Hematopoietic multipotent progenitor cell treated with erythropoietin and hydrocortisone succinate and interleukin-3 and kit ligand, for 6 days (in vitro differentiated cells): ENCODE measurements around the gene ZBTB49.
"Not testable (repeated sequence)": the region's sequence is repeated elsewhere in the genome, so short reads cannot be mapped to it uniquely, and the experiment has no call there.

Experiments
- DNase-seq: peaks from one replicate; pipeline ENCODE4 v3.0.0-alpha.2; 2015

Gene ZBTB49

GRCh38 chr4:4289941-4290850 is at the start of gene ZBTB49, which contains the start of gene LYAR:
TSS of gene ZBTB49 (plus strand) at chr4:4290251. CDS start at chr4:4299946, 9,695 bp downstream.
TSS of gene LYAR (minus strand) at chr4:4290154. CDS start at chr4:4283742, 6,412 bp downstream.
- peak; percentile 95 for DNase-seq

GRCh38 chr4:4245172-4245571 is 44.9 kb upstream of the ZBTB49 start:
- DNase-seq = no peak

GRCh38 chr4:4247696-4248028 is 42.4 kb upstream of the ZBTB49 start:
- no peak for DNase-seq

- peak; percentile 97 for DNase-seq
These were observed 41.8 kb upstream of the ZBTB49 start, which contains the start of gene TMEM128 for GRCh38 chr4:4248029-4248884. TSS of gene TMEM128 (minus strand) at chr4:4248223. CDS start at chr4:4248202, 21 bp downstream.

GRCh38 chr4:4248885-4249203 is 41.2 kb upstream of the ZBTB49 start:
- DNase-seq = peak; percentile 52

- DNase-seq = not testable (repeated sequence)
These were observed 40.7 kb upstream of the ZBTB49 start for GRCh38 chr4:4249342-4249741.

- no peak for DNase-seq
These were observed 40.2 kb upstream of the ZBTB49 start for GRCh38 chr4:4249866-4250265.

- no peak for DNase-seq
These were observed 35.9 kb upstream of the ZBTB49 start for GRCh38 chr4:4254199-4254598.

GRCh38 chr4:4254666-4255065 is 35.4 kb upstream of the ZBTB49 start:
- DNase-seq = no peak

- DNase-seq = no peak
These were observed 33.3 kb upstream of the ZBTB49 start for GRCh38 chr4:4256799-4257198.

- not testable (repeated sequence) for DNase-seq
These were observed 32.3 kb upstream of the ZBTB49 start for GRCh38 chr4:4257705-4258104.

- peak; percentile 27 for DNase-seq
These were observed 30.5 kb upstream of the ZBTB49 start for GRCh38 chr4:4259484-4260100.

GRCh38 chr4:4260185-4260751 is 29.8 kb upstream of the ZBTB49 start:
- peak; percentile 91 for DNase-seq

GRCh38 chr4:4267981-4268380 is 22.1 kb upstream of the ZBTB49 start:
- DNase-seq = no peak

GRCh38 chr4:4268776-4269175 is 21.3 kb upstream of the ZBTB49 start:
- no peak for DNase-seq

GRCh38 chr4:4269331-4269731 is 20.7 kb upstream of the ZBTB49 start:
- DNase-seq = no peak

- no peak for DNase-seq
These were observed 20.2 kb upstream of the ZBTB49 start for GRCh38 chr4:4269856-4270255.

GRCh38 chr4:4270529-4270928 is 19.5 kb upstream of the ZBTB49 start:
- no peak for DNase-seq

- DNase-seq = peak; percentile 20
These were observed 18.1 kb upstream of the ZBTB49 start for GRCh38 chr4:4271912-4272311.

GRCh38 chr4:4274226-4274625 is 15.8 kb upstream of the ZBTB49 start:
- DNase-seq = no peak

- no peak for DNase-seq
These were observed 12.5 kb upstream of the ZBTB49 start for GRCh38 chr4:4277531-4277930.

- DNase-seq = no peak
These were observed 8.3 kb upstream of the ZBTB49 start for GRCh38 chr4:4281787-4282186.
